ENCODE measurements around the gene ATP6V1E1. TPM values are rescaled to one million over a fixed set of nuclear protein-coding genes. Genes with fewer than 3 reads are reported as not detected.

Gene ATP6V1E1
- total and polyA plus RNA-seq, 2 of the 13 experiments (the other 11 are each of a cell fraction or from before 2014, with no cell fraction given): 69.3 to 90.9 TPM

DNA sequence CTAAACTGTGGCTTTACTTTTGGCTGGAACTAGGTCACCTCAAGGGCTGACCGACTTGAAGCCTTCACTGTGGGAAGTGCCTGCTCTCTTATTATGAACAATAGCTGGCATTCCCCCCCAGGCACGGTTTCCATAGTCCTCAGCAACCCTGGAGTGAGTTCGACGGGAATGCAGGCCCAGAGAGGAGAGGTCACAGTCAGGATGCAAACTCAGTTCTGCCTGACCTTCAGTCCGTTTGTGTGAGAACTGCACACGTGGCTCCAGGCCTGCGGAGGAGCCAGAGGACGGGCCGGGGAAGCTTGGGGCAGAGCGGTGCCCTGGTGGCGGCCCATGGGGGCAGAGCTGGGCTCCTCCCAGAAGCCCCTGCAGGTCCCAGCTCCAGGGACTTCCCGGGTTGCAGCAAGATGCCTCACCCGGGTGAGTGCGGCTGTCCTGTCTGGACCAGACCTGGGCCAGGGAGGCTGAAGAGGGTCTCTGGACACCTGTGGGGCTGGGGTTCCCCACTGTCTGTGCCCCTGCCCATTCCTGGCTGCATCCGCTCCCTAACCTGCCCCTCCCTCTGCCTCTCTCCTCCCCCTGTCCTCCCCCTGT lies 48.0 kb downstream of the ATP6V1E1 start (continued):
- TF ChIP-seq, protein P1, sequence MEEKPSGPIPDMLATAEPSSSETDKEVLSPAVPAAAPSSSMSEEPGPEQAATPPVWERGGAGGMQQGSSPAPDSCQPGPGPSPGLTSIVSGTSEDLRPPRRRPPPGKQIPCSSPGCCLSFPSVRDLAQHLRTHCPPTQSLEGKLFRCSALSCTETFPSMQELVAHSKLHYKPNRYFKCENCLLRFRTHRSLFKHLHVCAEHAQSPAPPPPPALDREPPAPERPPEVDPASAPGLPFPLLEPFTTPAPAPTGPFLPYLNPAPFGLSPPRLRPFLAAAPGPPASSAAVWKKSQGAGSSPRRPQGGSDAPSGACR (CRISPR knock-in tag; IDR thresholded peaks at IDR 0.05): no peak
- TF ChIP-seq FOSL1 (CRISPR knock-in tag; IDR thresholded peaks at IDR 0.05; ENCODE audit: borderline replicate concordance): no peak
- no peak for TF ChIP-seq ZNF530 (CRISPR knock-in tag; IDR thresholded peaks at IDR 0.05; ENCODE audit: low read depth)
- TF ChIP-seq PRPF4 (IDR thresholded peaks at IDR 0.05; ENCODE audit: low read depth, low read length, poor library complexity, severe bottlenecking): no peak
- TF ChIP-seq, protein P2, sequence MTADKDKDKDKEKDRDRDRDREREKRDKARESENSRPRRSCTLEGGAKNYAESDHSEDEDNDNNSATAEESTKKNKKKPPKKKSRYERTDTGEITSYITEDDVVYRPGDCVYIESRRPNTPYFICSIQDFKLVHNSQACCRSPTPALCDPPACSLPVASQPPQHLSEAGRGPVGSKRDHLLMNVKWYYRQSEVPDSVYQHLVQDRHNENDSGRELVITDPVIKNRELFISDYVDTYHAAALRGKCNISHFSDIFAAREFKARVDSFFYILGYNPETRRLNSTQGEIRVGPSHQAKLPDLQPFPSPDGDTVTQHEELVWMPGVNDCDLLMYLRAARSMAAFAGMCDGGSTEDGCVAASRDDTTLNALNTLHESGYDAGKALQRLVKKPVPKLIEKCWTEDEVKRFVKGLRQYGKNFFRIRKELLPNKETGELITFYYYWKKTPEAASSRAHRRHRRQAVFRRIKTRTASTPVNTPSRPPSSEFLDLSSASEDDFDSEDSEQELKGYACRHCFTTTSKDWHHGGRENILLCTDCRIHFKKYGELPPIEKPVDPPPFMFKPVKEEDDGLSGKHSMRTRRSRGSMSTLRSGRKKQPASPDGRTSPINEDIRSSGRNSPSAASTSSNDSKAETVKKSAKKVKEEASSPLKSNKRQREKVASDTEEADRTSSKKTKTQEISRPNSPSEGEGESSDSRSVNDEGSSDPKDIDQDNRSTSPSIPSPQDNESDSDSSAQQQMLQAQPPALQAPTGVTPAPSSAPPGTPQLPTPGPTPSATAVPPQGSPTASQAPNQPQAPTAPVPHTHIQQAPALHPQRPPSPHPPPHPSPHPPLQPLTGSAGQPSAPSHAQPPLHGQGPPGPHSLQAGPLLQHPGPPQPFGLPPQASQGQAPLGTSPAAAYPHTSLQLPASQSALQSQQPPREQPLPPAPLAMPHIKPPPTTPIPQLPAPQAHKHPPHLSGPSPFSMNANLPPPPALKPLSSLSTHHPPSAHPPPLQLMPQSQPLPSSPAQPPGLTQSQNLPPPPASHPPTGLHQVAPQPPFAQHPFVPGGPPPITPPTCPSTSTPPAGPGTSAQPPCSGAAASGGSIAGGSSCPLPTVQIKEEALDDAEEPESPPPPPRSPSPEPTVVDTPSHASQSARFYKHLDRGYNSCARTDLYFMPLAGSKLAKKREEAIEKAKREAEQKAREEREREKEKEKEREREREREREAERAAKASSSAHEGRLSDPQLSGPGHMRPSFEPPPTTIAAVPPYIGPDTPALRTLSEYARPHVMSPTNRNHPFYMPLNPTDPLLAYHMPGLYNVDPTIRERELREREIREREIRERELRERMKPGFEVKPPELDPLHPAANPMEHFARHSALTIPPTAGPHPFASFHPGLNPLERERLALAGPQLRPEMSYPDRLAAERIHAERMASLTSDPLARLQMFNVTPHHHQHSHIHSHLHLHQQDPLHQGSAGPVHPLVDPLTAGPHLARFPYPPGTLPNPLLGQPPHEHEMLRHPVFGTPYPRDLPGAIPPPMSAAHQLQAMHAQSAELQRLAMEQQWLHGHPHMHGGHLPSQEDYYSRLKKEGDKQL (CRISPR knock-in tag; IDR thresholded peaks at IDR 0.05; ENCODE audit: low read depth): no peak
- TF ChIP-seq ZNF562 (CRISPR knock-in tag; IDR thresholded peaks at IDR 0.05; ENCODE audit: borderline replicate concordance): no peak
- TF ChIP-seq ZBTB14 (CRISPR knock-in tag; IDR thresholded peaks at IDR 0.05): no peak
- TF ChIP-seq POGZ (CRISPR knock-in tag; IDR thresholded peaks at IDR 0.05): no peak
- no peak; the same call in 1 of the 2 replicates for TF ChIP-seq GABPB1 (CRISPR knock-in tag; IDR thresholded peaks at IDR 0.05)
- TF ChIP-seq ZNF225 (CRISPR knock-in tag; IDR thresholded peaks at IDR 0.05): no peak
- TF ChIP-seq MEIS1 (CRISPR knock-in tag; IDR thresholded peaks at IDR 0.05; ENCODE audit: borderline replicate concordance): no peak
- TF ChIP-seq, protein P3, sequence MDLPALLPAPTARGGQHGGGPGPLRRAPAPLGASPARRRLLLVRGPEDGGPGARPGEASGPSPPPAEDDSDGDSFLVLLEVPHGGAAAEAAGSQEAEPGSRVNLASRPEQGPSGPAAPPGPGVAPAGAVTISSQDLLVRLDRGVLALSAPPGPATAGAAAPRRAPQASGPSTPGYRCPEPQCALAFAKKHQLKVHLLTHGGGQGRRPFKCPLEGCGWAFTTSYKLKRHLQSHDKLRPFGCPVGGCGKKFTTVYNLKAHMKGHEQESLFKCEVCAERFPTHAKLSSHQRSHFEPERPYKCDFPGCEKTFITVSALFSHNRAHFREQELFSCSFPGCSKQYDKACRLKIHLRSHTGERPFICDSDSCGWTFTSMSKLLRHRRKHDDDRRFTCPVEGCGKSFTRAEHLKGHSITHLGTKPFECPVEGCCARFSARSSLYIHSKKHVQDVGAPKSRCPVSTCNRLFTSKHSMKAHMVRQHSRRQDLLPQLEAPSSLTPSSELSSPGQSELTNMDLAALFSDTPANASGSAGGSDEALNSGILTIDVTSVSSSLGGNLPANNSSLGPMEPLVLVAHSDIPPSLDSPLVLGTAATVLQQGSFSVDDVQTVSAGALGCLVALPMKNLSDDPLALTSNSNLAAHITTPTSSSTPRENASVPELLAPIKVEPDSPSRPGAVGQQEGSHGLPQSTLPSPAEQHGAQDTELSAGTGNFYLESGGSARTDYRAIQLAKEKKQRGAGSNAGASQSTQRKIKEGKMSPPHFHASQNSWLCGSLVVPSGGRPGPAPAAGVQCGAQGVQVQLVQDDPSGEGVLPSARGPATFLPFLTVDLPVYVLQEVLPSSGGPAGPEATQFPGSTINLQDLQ (CRISPR knock-in tag; IDR thresholded peaks at IDR 0.05): no peak
- TF ChIP-seq EP300 (IDR thresholded peaks at IDR 0.05; ENCODE audit: low read depth in 2 of 2, low read length in 2 of 2): no peak
- TF ChIP-seq EP300 (CRISPR knock-in tag; IDR thresholded peaks at IDR 0.05; ENCODE audit: borderline replicate concordance): no peak
- no peak for TF ChIP-seq TAF15 (IDR thresholded peaks at IDR 0.05; ENCODE audit: low read depth, low read length, poor library complexity, severe bottlenecking)
- TF ChIP-seq ARID2 (CRISPR knock-in tag; IDR thresholded peaks at IDR 0.05; ENCODE audit: borderline replicate concordance): no peak
- TF ChIP-seq, protein P4, sequence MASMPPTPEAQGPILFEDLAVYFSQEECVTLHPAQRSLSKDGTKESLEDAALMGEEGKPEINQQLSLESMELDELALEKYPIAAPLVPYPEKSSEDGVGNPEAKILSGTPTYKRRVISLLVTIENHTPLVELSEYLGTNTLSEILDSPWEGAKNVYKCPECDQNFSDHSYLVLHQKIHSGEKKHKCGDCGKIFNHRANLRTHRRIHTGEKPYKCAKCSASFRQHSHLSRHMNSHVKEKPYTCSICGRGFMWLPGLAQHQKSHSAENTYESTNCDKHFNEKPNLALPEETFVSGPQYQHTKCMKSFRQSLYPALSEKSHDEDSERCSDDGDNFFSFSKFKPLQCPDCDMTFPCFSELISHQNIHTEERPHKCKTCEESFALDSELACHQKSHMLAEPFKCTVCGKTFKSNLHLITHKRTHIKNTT (CRISPR knock-in tag; IDR thresholded peaks at IDR 0.05): no peak
- no peak for TF ChIP-seq KLF15 (CRISPR knock-in tag; IDR thresholded peaks at IDR 0.05; ENCODE audit: borderline replicate concordance)

Measured in HepG2 (cell line).